ENCODE results near the gene PPP6C. TPM values are rescaled to one million over a fixed set of nuclear protein-coding genes. Genes with fewer than 3 reads are reported as not detected.
"Not testable (repeated sequence)": the region's sequence is repeated elsewhere in the genome, so short reads cannot be mapped to it uniquely, and the experiment has no call there.

PPP6C gene
- total RNA-seq = 34.2 TPM
- long read RNA-seq, full-length matches to known transcripts = 93 of 100 reads
- long read RNA-seq, partial matches to known transcripts = 2 of 100 reads
- long read RNA-seq, other reads (novel, unspliced or antisense) = 5 of 100 reads

GRCh38 chr9:125189361-125190289 is at the start of gene PPP6C:
PPP6C (minus strand) TSS chr9:125189803; CDS start chr9:125189718, 85 bp downstream.
- ATAC-seq (ENCODE audit: poor library complexity) (peak; percentile 99), DNase-seq (peak; percentile 99)
- intact Hi-C loops (cut with DNase I) = no loop called here

DNA sequence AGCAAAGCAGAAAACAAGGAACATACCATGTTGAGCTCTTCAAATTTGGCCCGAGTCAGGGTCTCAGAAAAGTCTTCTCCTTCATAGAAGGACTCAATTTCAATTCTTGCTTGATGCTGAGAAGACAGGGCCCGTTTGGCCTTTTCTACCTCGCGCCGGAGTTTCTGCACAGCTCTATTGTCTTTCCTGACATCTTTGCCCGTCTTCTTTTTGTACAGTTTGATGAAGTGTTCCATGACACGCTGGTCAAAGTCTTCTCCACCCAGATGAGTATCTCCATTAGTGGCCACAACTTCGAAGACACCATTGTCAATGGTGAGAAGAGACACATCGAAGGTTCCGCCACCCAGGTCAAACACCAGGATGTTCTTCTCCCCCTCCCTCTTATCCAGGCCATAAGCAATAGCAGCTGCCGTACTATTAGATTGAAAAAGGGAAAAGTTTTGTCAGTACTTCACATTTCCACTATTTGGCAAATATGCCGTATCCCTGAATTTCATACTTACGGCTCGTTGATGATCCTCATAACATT is 49.4 kb upstream of the PPP6C start:
- DNase-seq (no peak), ATAC-seq (ENCODE audit: poor library complexity) (no peak)
- intact Hi-C loops (cut with DNase I) = no loop called here

DNA sequence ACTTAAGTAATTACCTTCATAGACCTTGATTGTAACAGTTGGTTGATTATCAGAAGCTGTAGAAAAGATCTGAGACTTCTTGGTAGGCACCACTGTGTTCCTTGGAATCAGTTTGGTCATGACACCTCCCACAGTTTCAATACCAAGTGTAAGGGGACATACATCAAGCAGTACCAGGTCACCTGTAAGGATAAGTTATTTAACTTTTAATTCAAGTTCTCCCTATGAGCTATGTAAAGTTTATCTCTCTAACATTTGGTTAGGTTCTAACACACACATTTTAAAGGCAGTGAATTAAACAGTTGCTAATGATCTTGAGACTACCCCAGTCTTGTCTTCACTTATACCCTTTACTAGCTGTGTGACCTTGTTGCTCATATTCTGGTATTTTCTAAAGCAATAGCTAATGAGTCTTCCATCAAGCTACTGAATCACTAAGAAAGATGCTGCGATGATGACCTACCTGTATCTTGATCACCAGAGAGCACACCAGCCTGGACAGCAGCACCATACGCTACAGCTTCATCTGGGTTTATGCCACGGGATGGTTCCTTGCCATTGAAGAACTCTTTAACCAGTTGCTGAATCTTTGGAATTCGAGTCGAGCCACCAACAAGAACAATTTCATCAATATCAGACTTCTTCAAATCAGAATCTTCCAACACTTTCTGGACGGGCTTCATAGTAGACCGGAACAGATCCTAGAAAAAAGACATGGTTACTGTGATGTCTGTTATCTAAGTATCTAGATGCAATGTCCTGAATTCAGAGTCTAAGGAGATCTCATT is 48.7 kb upstream of the PPP6C start:
- DNase-seq = no peak

GRCh38 chr9:125236520-125237159 is 47.0 kb upstream of the PPP6C start:
- DNase-seq; intact Hi-C loops (cut with DNase I); ATAC-seq (ENCODE audit: poor library complexity): not testable (repeated sequence)

More for the DNA sequence above, 48.7 kb upstream of the PPP6C start:
- no peak for ATAC-seq (ENCODE audit: poor library complexity)
- intact Hi-C loops (cut with DNase I) = no loop called here

GRCh38 chr9:125235804-125236519 is 46.4 kb upstream of the PPP6C start:
- intact Hi-C loops (cut with DNase I) = no loop called here

DNA sequence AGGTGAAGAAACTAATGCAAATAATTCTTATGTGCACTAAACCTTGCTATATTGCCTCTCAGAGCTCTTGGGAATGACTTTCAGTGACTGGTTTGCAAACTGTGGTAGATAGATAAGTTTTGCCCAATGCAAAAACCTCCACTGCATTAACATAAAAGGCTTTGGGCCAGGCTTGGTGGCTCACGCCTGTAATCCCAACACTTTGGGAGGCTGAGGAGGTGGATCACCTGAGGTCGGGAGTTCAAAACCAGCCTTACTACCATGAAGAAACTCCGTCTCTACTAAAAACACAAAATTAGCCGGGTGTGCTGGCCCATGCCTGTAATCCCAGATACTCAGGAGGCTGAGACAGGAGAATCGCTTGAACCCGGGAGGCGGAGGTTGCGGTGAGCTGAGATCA is 44.5 kb upstream of the PPP6C start:
- ATAC-seq (ENCODE audit: poor library complexity); DNase-seq; intact Hi-C loops (cut with DNase I): not testable (repeated sequence)

More at GRCh38 chr9:125235804-125236519, 46.4 kb upstream of the PPP6C start:
- no peak for DNase-seq
- no peak for ATAC-seq (ENCODE audit: poor library complexity)

GRCh38 chr9:125233678-125234077 is 44.1 kb upstream of the PPP6C start:
- DNase-seq (no peak), ATAC-seq (ENCODE audit: poor library complexity) (no peak)
- intact Hi-C loops (cut with DNase I) = no loop called here

GRCh38 chr9:125227761-125228160 is 38.2 kb upstream of the PPP6C start:
- DNase-seq (no peak), ATAC-seq (ENCODE audit: poor library complexity) (no peak)
- intact Hi-C loops (cut with DNase I) = no loop called here

DNA sequence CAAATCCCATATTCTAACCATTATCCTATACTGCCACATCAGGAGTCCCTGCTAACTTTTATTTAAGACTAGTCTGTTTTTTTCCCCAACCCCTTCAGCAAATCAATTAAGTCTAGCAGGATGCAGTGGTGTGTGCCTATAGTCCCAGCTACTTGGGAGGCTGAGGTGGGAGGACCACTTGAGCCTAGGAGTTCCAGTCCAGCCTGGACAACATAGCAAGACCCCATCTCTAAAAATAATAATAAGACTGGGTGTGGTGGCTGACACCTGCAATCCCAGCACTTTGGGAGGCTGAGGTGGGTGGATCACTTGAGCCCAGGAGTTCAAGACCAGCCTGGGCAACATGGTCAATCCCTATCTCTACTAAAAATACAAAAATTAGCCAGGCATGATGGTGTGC is 35.3 kb upstream of the PPP6C start:
- ATAC-seq (ENCODE audit: poor library complexity); intact Hi-C loops (cut with DNase I); DNase-seq: not testable (repeated sequence)

GRCh38 chr9:125218621-125219020 is 29.0 kb upstream of the PPP6C start:
- ATAC-seq (ENCODE audit: poor library complexity) = no peak
- intact Hi-C loops (cut with DNase I) = no loop called here
- DNase-seq = no peak

- intact Hi-C loops (cut with DNase I) = no loop called here
- no peak for ATAC-seq (ENCODE audit: poor library complexity)
- no peak for DNase-seq
Observed at GRCh38 chr9:125214186-125214585, 24.6 kb upstream of the PPP6C start.

GRCh38 chr9:125204477-125204876 is 14.9 kb upstream of the PPP6C start:
- ATAC-seq (ENCODE audit: poor library complexity) (no peak), DNase-seq (no peak)
- intact Hi-C loops (cut with DNase I) = no loop called here

DNA sequence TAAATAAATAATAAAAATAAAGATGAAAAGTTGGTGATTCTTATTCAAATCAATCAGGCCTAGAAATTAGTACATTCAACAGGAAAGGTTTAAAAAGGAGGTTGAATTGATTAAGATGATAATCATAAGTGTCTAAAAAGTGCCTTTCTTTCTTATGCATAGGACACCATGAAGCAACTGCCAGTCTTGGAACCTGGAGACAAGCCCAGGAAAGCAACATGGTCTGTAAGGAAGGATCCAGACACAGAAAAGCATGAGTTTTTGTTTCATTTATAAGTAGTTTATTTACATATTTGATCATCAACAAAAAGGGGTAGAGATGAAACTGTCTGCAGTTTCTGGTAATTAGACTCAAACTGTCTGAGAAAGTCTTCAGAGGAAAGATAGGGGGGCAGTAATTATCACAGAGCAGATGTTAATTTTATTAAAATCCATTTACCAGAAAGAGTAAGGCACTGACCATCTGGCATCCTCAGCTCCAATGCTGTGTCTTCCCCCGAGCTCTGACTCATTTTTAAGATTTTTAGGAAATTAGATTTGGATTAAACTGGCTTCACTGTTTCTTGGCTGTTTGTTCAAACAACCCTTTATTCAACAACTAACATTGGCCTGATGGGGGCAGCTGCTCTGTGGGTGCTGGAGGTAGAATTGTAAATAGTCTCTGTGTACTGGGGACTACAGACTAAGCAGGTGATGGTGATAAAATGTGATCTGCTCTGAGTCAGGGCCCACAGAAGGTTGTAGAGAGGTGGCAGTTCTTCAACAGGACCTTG is 13.4 kb upstream of the PPP6C start:
- intact Hi-C loops (cut with DNase I) = no loop called here
- ATAC-seq (ENCODE audit: poor library complexity) = no peak
- DNase-seq = no peak

DNA sequence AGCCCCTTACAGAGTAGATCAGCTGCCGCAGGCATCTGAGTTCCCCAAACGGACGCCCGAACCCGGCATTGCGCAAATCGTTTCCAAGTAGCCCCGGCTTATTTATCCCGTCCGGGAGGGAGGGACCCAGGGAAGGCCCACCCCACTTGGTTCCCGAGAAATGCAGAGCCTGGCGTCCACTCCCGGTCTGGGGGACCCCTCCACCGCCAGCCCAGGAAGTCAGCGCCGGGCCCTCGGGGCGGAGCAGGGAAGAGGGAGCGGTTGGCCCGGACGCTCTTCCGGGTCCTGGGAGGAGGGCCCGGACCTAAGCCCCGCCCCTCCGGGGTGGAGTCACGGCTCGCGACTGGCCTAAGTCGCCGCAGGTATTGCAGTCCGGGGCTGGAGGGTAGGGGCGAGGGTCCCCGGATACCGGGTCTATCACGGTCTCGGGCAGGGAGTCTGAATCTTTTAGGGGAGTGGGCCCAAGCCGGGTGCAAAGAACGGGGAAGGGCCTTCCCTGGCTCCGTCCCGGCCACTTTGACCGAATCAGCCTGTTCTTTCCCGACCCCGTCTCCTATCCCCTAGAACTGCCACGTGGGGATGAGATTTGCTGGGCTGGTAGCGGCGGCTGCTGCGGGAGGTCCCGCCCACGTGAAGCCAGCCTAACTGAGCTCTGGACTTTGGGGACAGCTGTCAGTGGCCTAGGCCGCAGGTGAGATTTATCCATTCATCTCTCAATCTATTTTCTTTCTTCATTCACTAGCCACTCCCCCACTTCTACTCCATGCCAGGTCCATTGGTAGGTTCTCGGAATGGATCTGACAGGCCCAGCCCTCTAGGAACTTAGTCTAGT is 10.8 kb upstream of the PPP6C start, which contains the start of gene RABEPK:
Gene RABEPK (plus strand): TSS at position 327 of the 832 bp plus-strand sequence. CDS start 2,472 bp downstream, outside the sequence.
- ATAC-seq (ENCODE audit: poor library complexity) = peak; percentile 100
- intact Hi-C loops (cut with DNase I) = no loop called here
- peak; percentile 95 for DNase-seq

DNA sequence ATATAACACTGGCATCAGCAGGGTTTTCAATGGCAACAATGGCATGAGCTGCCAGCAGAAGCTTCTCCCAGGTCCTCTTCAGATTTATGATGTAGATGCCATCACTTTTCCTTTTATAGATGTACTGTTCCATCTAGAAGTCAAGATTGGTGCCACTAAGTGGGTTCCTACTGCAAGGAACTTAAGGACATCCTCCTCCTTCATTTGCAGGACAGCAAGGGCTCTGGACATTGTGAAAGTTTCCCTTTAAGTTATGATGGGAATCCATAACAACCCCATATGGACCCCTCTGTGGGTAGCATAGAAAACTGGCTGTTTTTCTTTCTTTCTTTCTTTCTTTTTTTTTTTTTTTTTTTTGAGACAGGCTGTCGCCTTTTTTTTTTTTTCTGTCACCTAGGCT is 6.0 kb upstream of the PPP6C start:
- DNase-seq; intact Hi-C loops (cut with DNase I); ATAC-seq (ENCODE audit: poor library complexity): not testable (repeated sequence)

DNA sequence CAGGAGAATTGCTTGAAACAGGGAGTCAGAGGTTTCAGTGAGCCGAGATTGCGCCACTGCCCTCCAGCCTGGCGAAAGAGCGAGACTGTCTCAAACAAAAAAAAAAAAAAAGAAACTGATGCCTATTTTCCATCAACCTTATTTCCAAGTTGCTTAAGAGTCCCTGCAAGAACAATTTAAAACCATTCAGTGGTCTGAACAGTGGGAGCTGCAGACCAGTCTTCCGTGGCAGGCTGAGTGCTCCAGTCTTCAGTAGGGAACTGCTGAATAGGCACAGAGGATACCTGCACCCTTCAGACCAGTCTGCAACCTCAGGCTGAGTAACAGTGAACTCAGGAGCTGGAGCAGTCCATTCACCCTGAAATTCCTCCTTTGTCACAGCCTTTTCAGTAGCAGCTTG is 4.9 kb upstream of the PPP6C start:
- intact Hi-C loops (cut with DNase I); ATAC-seq (ENCODE audit: poor library complexity); DNase-seq: not testable (repeated sequence)

All from Right ventricle myocardium superior (tissue), 1 donor.